ENCODE results near the gene OTUD3. TPM values are rescaled to one million over a fixed set of nuclear protein-coding genes. Genes with fewer than 3 reads are reported as not detected.

The OTUD3 gene
- total RNA-seq, 1 experiment from 2014 or later: 9.7 TPM

GRCh38 chr1:19955534-19956170 lies 73.5 kb downstream of the OTUD3 start:
- Histone ChIP-seq H3F3A (ENCODE audit: insufficient read depth, low read depth) (no peaks in the 10 kb centered on the region), H3K4me2 (no peak overlapping the region), H3K4me3 (no peak overlapping the region), H2AFZ (no peak overlapping the region), H4K20me1 (ENCODE audit: insufficient read depth) (no peaks in the 10 kb centered on the region), H3K4me1 (replicated peaks; ENCODE audit: insufficient read depth) (no peaks in the 10 kb centered on the region), H3K79me2 (ENCODE audit: low read depth) (no peaks in the 10 kb centered on the region), H3K27me3 (ENCODE audit: insufficient read depth, low read depth) (no peaks in the 10 kb centered on the region), H3K9me2 (ENCODE audit: insufficient read depth) (no peaks in the 10 kb centered on the region), H3K27ac (no peak overlapping the region), H3K36me3 (ENCODE audit: low read depth) (no peaks in the 10 kb centered on the region), H3K9me3 (ENCODE audit: insufficient read depth, low read depth) (no peaks in the 10 kb centered on the region)
- BruUV-seq (replicated peaks): no TSS peak
- POLR2A ChIA-PET (ENCODE audit: unreplicated experiment): no interaction called here
- intact Hi-C loops (cut with micrococcal nuclease; ENCODE audit: unreplicated experiment): no loop called here
- no peak for DNase-seq
- CTCF ChIA-PET: no interaction called here
- TF ChIP-seq EZH2 (IDR thresholded peaks at IDR 0.05; ENCODE audit: low read depth): no peak
- TF ChIP-seq, protein P1, sequence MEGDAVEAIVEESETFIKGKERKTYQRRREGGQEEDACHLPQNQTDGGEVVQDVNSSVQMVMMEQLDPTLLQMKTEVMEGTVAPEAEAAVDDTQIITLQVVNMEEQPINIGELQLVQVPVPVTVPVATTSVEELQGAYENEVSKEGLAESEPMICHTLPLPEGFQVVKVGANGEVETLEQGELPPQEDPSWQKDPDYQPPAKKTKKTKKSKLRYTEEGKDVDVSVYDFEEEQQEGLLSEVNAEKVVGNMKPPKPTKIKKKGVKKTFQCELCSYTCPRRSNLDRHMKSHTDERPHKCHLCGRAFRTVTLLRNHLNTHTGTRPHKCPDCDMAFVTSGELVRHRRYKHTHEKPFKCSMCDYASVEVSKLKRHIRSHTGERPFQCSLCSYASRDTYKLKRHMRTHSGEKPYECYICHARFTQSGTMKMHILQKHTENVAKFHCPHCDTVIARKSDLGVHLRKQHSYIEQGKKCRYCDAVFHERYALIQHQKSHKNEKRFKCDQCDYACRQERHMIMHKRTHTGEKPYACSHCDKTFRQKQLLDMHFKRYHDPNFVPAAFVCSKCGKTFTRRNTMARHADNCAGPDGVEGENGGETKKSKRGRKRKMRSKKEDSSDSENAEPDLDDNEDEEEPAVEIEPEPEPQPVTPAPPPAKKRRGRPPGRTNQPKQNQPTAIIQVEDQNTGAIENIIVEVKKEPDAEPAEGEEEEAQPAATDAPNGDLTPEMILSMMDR (conservative IDR thresholded peaks at IDR 0.05): no peak

DNA sequence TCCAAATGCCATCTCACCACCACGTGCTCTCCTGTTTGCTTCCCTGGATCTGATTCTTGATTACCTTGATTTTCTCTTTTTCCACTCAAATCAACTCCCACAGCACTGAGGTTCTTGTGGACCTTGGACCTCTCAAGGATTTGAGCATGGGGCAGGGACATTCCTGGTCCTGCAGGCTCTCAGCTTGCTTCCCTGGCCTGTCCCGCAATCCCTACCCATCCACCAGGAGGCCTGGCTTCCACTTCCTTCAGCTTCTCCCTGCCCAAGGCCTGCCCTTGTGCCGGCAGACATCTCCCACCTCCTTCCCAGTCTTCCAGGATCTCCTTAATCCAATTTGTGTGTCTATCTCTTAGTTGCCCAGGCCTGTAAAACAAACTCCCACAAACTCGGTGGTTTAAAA lies 75.6 kb downstream of the OTUD3 start:
- Histone ChIP-seq H4K20me1 (ENCODE audit: insufficient read depth) (no peaks in the 10 kb centered on the region), H2AFZ (no peak overlapping the region), H3K9me3 (ENCODE audit: insufficient read depth, low read depth) (no peaks in the 10 kb centered on the region), H3K4me3 (no peak overlapping the region), H3K27me3 (ENCODE audit: insufficient read depth, low read depth) (no peaks in the 10 kb centered on the region), H3K79me2 (ENCODE audit: low read depth) (no peaks in the 10 kb centered on the region), H3K9me2 (ENCODE audit: insufficient read depth) (no peaks in the 10 kb centered on the region), H3K36me3 (ENCODE audit: low read depth) (no peaks in the 10 kb centered on the region), H3K4me1 (replicated peaks; ENCODE audit: insufficient read depth) (no peaks in the 10 kb centered on the region), H3F3A (ENCODE audit: insufficient read depth, low read depth) (no peaks in the 10 kb centered on the region), H3K27ac (no peak overlapping the region), H3K4me2 (no peak overlapping the region)
- CTCF ChIA-PET: no interaction called here
- DNase-seq: no peak
- intact Hi-C loops (cut with micrococcal nuclease; ENCODE audit: unreplicated experiment): no loop called here
- no TSS peak for BruUV-seq (replicated peaks)
- TF ChIP-seq, protein P1 (conservative IDR thresholded peaks at IDR 0.05): 0 out of 2 replicates have a peak, but pooled peaks have one; percentile 16
- no peak for TF ChIP-seq EZH2 (IDR thresholded peaks at IDR 0.05; ENCODE audit: low read depth)
- POLR2A ChIA-PET (ENCODE audit: unreplicated experiment): no interaction called here

- no peaks in the 10 kb centered on the region for H3F3A ChIP-seq (ENCODE audit: insufficient read depth, low read depth)
- no peaks in the 10 kb centered on the region for H3K27me3 ChIP-seq (ENCODE audit: insufficient read depth, low read depth)
- H3K4me1 ChIP-seq (replicated peaks; ENCODE audit: insufficient read depth): no peaks in the 10 kb centered on the region
- DNase-seq: no peak
- no peaks in the 10 kb centered on the region for H3K79me2 ChIP-seq (ENCODE audit: low read depth)
- H4K20me1 ChIP-seq (ENCODE audit: insufficient read depth): no peaks in the 10 kb centered on the region
- ChIA-PET POLR2A (ENCODE audit: unreplicated experiment) (no interaction called here), CTCF (no interaction called here)
- H3K4me3 ChIP-seq: no peak overlapping the region
- no peaks in the 10 kb centered on the region for H3K36me3 ChIP-seq (ENCODE audit: low read depth)
- intact Hi-C loops (cut with micrococcal nuclease; ENCODE audit: unreplicated experiment): no loop called here
- no peaks in the 10 kb centered on the region for H3K9me3 ChIP-seq (ENCODE audit: insufficient read depth, low read depth)
- TF ChIP-seq, protein P1 (conservative IDR thresholded peaks at IDR 0.05): no peak
- no peak for TF ChIP-seq EZH2 (IDR thresholded peaks at IDR 0.05; ENCODE audit: low read depth)
- no TSS peak for BruUV-seq (replicated peaks)
- no peak overlapping the region for H2AFZ ChIP-seq
- H3K4me2 ChIP-seq: no peak overlapping the region
- H3K27ac ChIP-seq: no peak overlapping the region
- no peaks in the 10 kb centered on the region for H3K9me2 ChIP-seq (ENCODE audit: insufficient read depth)
Measured at GRCh38 chr1:19960591-19960990, 78.4 kb downstream of the OTUD3 start.

Other genes with a start within 250 kb of the OTUD3 start
- 32.5 and 36.9 TPM in 2 replicates for gene NBL1, start 238.1 kb upstream of the OTUD3 start, total RNA-seq (2021)
- not detected in 2 replicates for gene HTR6, start 217.5 kb upstream of the OTUD3 start, total RNA-seq (2021)
- 22.6 and 22.7 TPM in 2 replicates for gene TMCO4, start 82.5 kb upstream of the OTUD3 start, total RNA-seq (2021)
- not detected in 2 replicates for gene RNF186, start 67.1 kb upstream of the OTUD3 start, total RNA-seq (2021)
- gene PLA2G2E, start 41.2 kb downstream of the OTUD3 start, total RNA-seq (2021): not detected in 2 replicates
- gene PLA2G2A, start 97.2 kb downstream of the OTUD3 start, total RNA-seq (2021): not detected in 2 replicates
- gene PLA2G5, start 187.8 kb downstream of the OTUD3 start, total RNA-seq (2021): not detected in 2 replicates
- not detected in 2 replicates for gene PLA2G2D, start 237.1 kb downstream of the OTUD3 start, total RNA-seq (2021)

All from PC-9 (cell line).